ENCODE measurements around the gene SCNN1A. TPM values are rescaled to one million over a fixed set of nuclear protein-coding genes. Genes with fewer than 3 reads are reported as not detected.

Gene SCNN1A
- total and polyA plus RNA-seq, 4 donors = 0.61 to 2.4 (median 1.5) TPM

DNA sequence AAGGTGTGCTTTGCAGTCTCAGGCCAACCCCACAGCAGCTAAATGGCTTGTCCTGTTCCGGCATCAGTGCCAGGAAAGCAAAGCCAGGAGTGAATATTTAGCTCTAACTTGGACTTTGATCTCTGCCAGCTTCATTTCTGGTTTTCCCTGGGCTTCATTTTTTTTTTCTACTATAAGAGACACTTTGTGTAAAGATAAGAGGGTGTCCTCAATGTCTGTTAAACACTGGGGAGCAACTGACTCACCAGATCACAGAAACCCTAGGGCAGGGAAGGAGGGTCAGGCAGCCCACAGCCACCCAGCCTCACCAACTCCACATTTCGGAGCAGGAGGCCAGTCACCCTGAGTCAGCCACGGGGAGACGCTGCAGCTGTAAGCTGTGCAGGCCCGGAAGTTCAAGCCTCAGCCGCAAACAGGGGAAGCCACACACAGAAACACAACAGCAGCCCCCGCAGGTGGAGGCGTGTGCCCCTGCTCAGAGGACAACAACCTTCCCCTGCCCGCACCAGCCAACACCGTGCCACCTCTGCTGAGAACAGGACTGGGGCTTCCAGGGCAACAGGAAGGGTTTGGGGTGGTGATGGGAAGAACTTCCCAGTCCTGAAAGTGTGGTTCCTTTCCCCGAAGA lies 39.8 kb downstream of the SCNN1A start:
- peaks cover 0 to 11% of the 10 kb centered on the region in 2 donors for H3K36me3 ChIP-seq (ENCODE audit: control insufficient read depth in 1 of 2, insufficient read depth in 2 of 2, low read length in 1 of 2)
- DNase-seq = peak; percentile 92
- H3K9me3 ChIP-seq (ENCODE audit: control insufficient read depth, low read length) = no peaks in the 10 kb centered on the region
- intact Hi-C loops (cut with DNase I) = loop anchor here (1.0 to 5.0 kb wide), 5 partner anchors 49 to 217 kb away; partner anchors contain the start of genes GAPDH (in 1 of the 2), LTBR (in 1 of the 2) and VAMP1 (in 1 of the 2)
- no peaks in the 10 kb centered on the region for H3K27me3 ChIP-seq (ENCODE audit: control insufficient read depth in 1 of 2, insufficient read depth in 2 of 2, low read length in 1 of 2)
- no peaks in the 10 kb centered on the region for H3K4me1 ChIP-seq (ENCODE audit: control insufficient read depth in 1 of 2, insufficient read depth in 2 of 2, low read length in 2 of 2)
- H3K27ac ChIP-seq (ENCODE audit: low read depth in 1 of 2, low read length in 2 of 2) = peak overlapping the region; percentile 40 to 95
- no peak overlapping the region for H3K4me3 ChIP-seq (ENCODE audit: low read length in 2 of 2)
- WGBS, 2 donors = 0 to 3% methylated on average over 11 of the region's 11 CpGs
- peak; percentile 50 for ATAC-seq (ENCODE audit: low FRiP score)

DNA sequence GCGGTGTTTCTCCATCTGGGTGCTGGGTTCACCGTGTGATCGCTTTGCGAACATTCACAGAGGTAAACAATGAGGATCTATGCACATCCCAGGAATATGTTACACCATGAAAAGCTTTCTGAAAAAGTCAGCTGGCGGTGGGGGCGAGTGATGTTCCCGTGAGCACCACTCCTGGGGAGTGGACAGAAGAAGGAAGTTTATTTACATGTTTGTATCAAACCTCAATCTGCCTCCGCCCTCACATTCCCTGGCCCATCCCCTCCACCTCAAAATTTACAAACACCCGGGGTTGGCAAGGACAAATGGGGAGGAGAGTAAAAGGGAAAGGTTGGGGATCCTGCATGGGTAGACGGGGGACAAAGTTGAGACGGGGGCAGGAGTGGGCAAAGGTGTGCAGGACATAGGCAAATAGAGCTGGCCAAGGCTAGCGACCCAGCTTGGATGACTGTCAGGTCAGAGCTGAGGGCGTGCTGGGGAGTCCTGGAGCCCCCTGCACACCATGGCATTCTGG lies 40.4 kb downstream of the SCNN1A start:
- H3K4me3 ChIP-seq (ENCODE audit: low read length in 2 of 2) = no peak overlapping the region
- no peak for ATAC-seq (ENCODE audit: low FRiP score)
- 42 to 46% methylated on average over 13 of the region's 13 CpGs for WGBS, 2 donors
- H3K9me3 ChIP-seq (ENCODE audit: control insufficient read depth, low read length) = no peaks in the 10 kb centered on the region
- DNase-seq = peak in 1 of 2 donors; percentile 48
- H3K27ac ChIP-seq (ENCODE audit: low read depth in 1 of 2, low read length in 2 of 2) = peak overlapping the region; percentile 24 to 40
- peaks cover 0 to 11% of the 10 kb centered on the region in 2 donors for H3K36me3 ChIP-seq (ENCODE audit: control insufficient read depth in 1 of 2, insufficient read depth in 2 of 2, low read length in 1 of 2)
- no peaks in the 10 kb centered on the region for H3K4me1 ChIP-seq (ENCODE audit: control insufficient read depth in 1 of 2, insufficient read depth in 2 of 2, low read length in 2 of 2)
- H3K27me3 ChIP-seq (ENCODE audit: control insufficient read depth in 1 of 2, insufficient read depth in 2 of 2, low read length in 1 of 2) = no peaks in the 10 kb centered on the region
- intact Hi-C loops (cut with DNase I) = loop anchor here (5.0 kb wide), 3 partner anchors 197 to 217 kb away; partner anchors contain the start of gene GAPDH (in 1 of the 2)

DNA sequence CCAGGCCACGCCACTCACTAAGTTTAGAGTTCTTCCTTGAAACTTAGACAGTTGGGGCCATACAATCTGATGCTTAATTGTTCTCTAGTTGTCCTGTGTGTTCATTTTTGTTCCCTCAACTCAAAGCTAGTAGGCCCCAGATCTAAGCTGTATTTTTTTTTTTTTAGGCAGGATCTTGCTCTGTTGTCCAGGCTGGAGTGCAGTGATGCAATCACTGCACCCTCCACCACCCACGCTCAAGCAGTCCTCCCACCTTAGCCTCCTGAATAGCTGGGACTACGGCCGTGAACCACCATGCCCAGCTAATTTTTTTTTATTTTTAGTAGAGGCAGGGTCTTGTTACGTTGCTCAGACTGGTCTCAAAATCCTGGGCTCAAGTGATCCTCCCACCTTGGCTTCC lies 41.0 kb downstream of the SCNN1A start:
- ATAC-seq (ENCODE audit: low FRiP score) = no peak
- no peak for DNase-seq
- Histone ChIP-seq H3K27me3 (ENCODE audit: control insufficient read depth in 1 of 2, insufficient read depth in 2 of 2, low read length in 1 of 2) (no peaks in the 10 kb centered on the region), H3K9me3 (ENCODE audit: control insufficient read depth, low read length) (no peaks in the 10 kb centered on the region), H3K4me3 (ENCODE audit: low read length in 2 of 2) (no peak overlapping the region), H3K4me1 (ENCODE audit: control insufficient read depth in 1 of 2, insufficient read depth in 2 of 2, low read length in 2 of 2) (no peaks in the 10 kb centered on the region), H3K27ac (ENCODE audit: low read depth in 1 of 2, low read length in 2 of 2) (no peak overlapping the region), H3K36me3 (ENCODE audit: control insufficient read depth in 1 of 2, insufficient read depth in 2 of 2, low read length in 1 of 2) (peaks cover 0 to 11% of the 10 kb centered on the region in 2 donors)
- WGBS, 2 donors = 63 to 67% methylated on average over 5 of the region's 5 CpGs
- intact Hi-C loops (cut with DNase I) = no loop called here

DNA sequence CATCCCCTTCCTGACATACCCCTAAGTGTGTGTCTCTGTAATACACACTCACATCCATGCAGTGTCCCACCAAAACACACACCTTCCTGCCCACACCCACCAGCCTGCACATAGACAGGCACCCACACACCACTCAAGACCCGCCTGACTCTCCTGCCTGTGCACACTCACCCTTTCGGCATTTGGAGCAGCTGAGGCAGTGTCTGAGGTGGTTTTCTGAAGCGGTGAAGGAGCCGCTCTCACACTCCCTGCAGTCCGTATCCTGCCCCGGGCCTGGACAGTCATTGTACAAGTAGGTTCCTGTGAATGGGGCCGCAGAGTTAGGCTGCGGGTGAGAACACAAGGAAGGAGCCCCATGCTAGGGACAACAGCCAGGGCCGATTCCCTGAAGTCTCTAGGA lies 41.8 kb downstream of the SCNN1A start:
- Histone ChIP-seq H3K36me3 (ENCODE audit: control insufficient read depth in 1 of 2, insufficient read depth in 2 of 2, low read length in 1 of 2) (peaks cover 0 to 11% of the 10 kb centered on the region in 2 donors), H3K27ac (ENCODE audit: low read depth in 1 of 2, low read length in 2 of 2) (no peak overlapping the region), H3K4me3 (ENCODE audit: low read length in 2 of 2) (no peak overlapping the region), H3K9me3 (ENCODE audit: control insufficient read depth, low read length) (no peaks in the 10 kb centered on the region), H3K4me1 (ENCODE audit: control insufficient read depth in 1 of 2, insufficient read depth in 2 of 2, low read length in 2 of 2) (no peaks in the 10 kb centered on the region), H3K27me3 (ENCODE audit: control insufficient read depth in 1 of 2, insufficient read depth in 2 of 2, low read length in 1 of 2) (no peaks in the 10 kb centered on the region)
- ATAC-seq (ENCODE audit: low FRiP score) (no peak), DNase-seq (no peak)
- intact Hi-C loops (cut with DNase I) = no loop called here
- WGBS, 2 donors = 83 to 84% methylated on average over 9 of the region's 9 CpGs

DNA sequence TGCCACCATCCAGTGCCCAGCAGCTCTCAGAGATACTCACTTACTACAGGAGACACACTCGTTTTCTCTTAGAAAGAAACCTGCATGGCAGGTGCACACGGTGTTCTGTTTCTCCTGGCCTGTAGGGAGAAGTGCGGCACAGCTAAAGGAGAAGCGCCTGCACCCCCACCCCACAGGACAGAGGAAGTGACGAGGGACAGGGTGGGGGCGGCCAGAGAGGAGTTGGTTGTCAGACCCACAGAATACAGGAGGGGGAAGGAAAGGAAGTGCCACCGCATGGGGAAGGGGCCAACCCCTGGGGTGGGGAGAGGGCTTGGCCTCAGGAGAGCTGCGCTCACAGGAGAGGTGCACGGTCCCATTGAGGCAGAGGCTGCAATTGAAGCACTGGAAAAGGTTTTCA lies 42.3 kb downstream of the SCNN1A start:
- DNase-seq = no peak
- no peak for ATAC-seq (ENCODE audit: low FRiP score)
- no peak overlapping the region for H3K4me3 ChIP-seq (ENCODE audit: low read length in 2 of 2)
- H3K27ac ChIP-seq (ENCODE audit: low read depth in 1 of 2, low read length in 2 of 2) = no peak overlapping the region
- H3K27me3 ChIP-seq (ENCODE audit: control insufficient read depth in 1 of 2, insufficient read depth in 2 of 2, low read length in 1 of 2) = no peaks in the 10 kb centered on the region
- peaks cover 0 to 11% of the 10 kb centered on the region in 2 donors for H3K36me3 ChIP-seq (ENCODE audit: control insufficient read depth in 1 of 2, insufficient read depth in 2 of 2, low read length in 1 of 2)
- intact Hi-C loops (cut with DNase I) = no loop called here
- WGBS, 2 donors = 81 to 84% methylated on average over 9 of the region's 9 CpGs
- no peaks in the 10 kb centered on the region for H3K9me3 ChIP-seq (ENCODE audit: control insufficient read depth, low read length)
- no peaks in the 10 kb centered on the region for H3K4me1 ChIP-seq (ENCODE audit: control insufficient read depth in 1 of 2, insufficient read depth in 2 of 2, low read length in 2 of 2)

DNA sequence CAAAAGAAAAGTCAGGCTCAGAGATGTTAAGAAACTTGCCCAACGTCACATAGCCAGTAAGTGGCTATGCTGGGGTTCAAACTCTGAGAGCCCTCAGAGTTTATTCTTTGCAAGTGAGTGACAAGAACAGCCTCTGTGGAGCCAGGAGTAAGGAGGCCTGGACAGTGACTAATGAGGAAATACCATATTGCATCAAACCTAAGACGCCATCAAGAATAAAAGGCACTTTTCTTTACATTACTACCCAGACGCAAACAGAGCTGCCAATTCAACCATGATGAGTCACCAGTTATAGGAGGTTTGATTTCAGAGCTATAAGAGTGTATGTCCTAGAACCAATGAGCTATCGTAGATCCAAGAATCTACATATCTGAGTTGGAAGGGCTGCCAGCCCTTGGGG lies 42.9 kb downstream of the SCNN1A start:
- H3K4me3 ChIP-seq (ENCODE audit: low read length in 2 of 2) = no peak overlapping the region
- H3K27me3 ChIP-seq (ENCODE audit: control insufficient read depth in 1 of 2, insufficient read depth in 2 of 2, low read length in 1 of 2) = no peaks in the 10 kb centered on the region
- H3K4me1 ChIP-seq (ENCODE audit: control insufficient read depth in 1 of 2, insufficient read depth in 2 of 2, low read length in 2 of 2) = no peaks in the 10 kb centered on the region
- intact Hi-C loops (cut with DNase I) = no loop called here
- no peaks in the 10 kb centered on the region for H3K9me3 ChIP-seq (ENCODE audit: control insufficient read depth, low read length)
- ATAC-seq (ENCODE audit: low FRiP score) (no peak), DNase-seq (no peak)
- peaks cover 0 to 11% of the 10 kb centered on the region in 2 donors for H3K36me3 ChIP-seq (ENCODE audit: control insufficient read depth in 1 of 2, insufficient read depth in 2 of 2, low read length in 1 of 2)
- 77 to 80% methylated on average over 4 of the region's 4 CpGs for WGBS, 2 donors
- no peak overlapping the region for H3K27ac ChIP-seq (ENCODE audit: low read depth in 1 of 2, low read length in 2 of 2)

DNA sequence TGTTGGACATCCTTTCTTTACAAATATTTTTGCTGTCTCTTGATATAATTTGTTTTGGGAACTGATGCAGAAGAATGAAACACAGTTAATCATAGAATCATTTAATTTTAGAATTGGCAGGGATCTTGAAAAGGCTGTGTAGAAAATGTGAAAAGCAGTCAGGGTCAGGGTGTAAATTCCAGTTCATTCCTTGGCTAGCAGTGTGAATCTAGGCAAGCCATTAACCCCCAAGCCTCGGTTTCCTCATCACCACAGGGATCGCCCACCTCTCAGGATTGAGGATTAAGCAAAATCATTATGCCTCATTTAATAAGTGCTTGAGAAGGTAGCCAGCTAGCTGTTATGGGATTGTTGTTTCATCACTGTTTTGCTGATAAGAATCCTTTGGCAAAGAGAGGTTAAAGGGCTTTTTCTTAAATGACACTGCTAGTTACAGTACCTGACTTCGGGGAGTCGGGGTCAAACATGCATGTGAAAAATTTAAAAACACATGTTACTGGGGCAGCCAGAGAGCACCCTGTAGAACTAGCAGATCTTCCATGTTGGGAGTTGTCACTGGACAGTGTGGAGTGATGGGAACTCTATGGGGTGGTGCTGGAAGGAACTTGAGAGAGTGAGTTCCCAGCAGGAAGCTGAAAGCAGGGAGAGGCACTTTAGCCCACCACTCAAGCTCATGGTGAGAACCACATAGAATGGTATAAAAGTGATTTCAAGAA lies 44.2 kb downstream of the SCNN1A start:
- WGBS, 2 donors = 77 to 83% methylated on average over 4 of the region's 4 CpGs
- no peaks in the 10 kb centered on the region for H3K9me3 ChIP-seq (ENCODE audit: control insufficient read depth, low read length)
- no peak for DNase-seq
- H3K36me3 ChIP-seq (ENCODE audit: control insufficient read depth in 1 of 2, insufficient read depth in 2 of 2, low read length in 1 of 2) = peaks cover 0 to 11% of the 10 kb centered on the region in 2 donors
- H3K4me1 ChIP-seq (ENCODE audit: control insufficient read depth in 1 of 2, insufficient read depth in 2 of 2, low read length in 2 of 2) = no peaks in the 10 kb centered on the region
- H3K4me3 ChIP-seq (ENCODE audit: low read length in 2 of 2) = no peak overlapping the region
- no peak overlapping the region for H3K27ac ChIP-seq (ENCODE audit: low read depth in 1 of 2, low read length in 2 of 2)
- intact Hi-C loops (cut with DNase I) = no loop called here
- no peak for ATAC-seq (ENCODE audit: low FRiP score)
- no peaks in the 10 kb centered on the region for H3K27me3 ChIP-seq (ENCODE audit: control insufficient read depth in 1 of 2, insufficient read depth in 2 of 2, low read length in 1 of 2)

DNA sequence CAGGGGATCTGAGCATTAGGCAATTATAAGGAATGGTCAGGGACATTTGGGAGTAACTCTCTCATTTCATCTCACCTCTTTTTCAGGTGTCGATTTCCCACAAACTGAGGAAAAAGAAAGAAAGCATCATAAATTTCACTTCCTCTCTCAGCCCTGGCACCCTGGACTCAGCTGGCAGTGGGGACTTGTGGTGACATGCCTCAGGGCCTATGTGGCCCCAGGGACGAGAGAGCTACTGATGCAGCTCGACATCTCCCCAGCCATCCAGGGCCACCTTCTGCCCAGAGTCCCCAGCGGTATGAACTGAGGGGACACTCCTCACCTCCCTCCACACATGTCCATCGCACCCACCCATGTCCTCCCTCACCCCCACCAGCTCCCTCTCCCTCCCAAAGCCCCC lies 45.2 kb downstream of the SCNN1A start:
- Histone ChIP-seq H3K36me3 (ENCODE audit: control insufficient read depth in 1 of 2, insufficient read depth in 2 of 2, low read length in 1 of 2) (peaks cover 0 to 11% of the 10 kb centered on the region in 2 donors), H3K4me1 (ENCODE audit: control insufficient read depth in 1 of 2, insufficient read depth in 2 of 2, low read length in 2 of 2) (no peaks in the 10 kb centered on the region), H3K27ac (ENCODE audit: low read depth in 1 of 2, low read length in 2 of 2) (no peak overlapping the region), H3K9me3 (ENCODE audit: control insufficient read depth, low read length) (no peaks in the 10 kb centered on the region), H3K27me3 (ENCODE audit: control insufficient read depth in 1 of 2, insufficient read depth in 2 of 2, low read length in 1 of 2) (no peaks in the 10 kb centered on the region), H3K4me3 (ENCODE audit: low read length in 2 of 2) (no peak overlapping the region)
- intact Hi-C loops (cut with DNase I) = no loop called here
- DNase-seq = no peak
- 80% methylated on average over 5 of the region's 5 CpGs for WGBS, 2 donors
- ATAC-seq (ENCODE audit: low FRiP score) = no peak
